IMR-90 (cell line): ENCODE measurements around the gene RPL39. TPM values are rescaled to one million over a fixed set of nuclear protein-coding genes. Genes with fewer than 3 reads are reported as not detected.

Source experiments
- ATAC-seq: fragments of 200-7000 bp; cut with Tn5 transposase; 2 replicates; pipeline ENCODE4 v1.9.1; 2020; ENCODE audit warnings: low read depth, mild to moderate bottlenecking, moderate library complexity
- BruUV-seq: library from RNA; stranded (reverse); fragments of 400-500 nt; replicated peaks from 2 replicates; lab custom pipeline; 2021; lab: Mats Ljungman, UMichigan
- CTCF ChIA-PET: fragments of 300-600 bp; formaldehyde crosslinking; extraction: SDS; loops from one replicate; lab custom pipeline; 2021; ENCODE audit warnings: antibody characterized with exemption; lab: Yijun Ruan, JAX
- POLR2A ChIA-PET: fragments of 300-600 bp; sonication (Branson Sonifier 250); formaldehyde crosslinking; loops from one replicate; lab custom pipeline; 2022; ENCODE audit warnings: antibody characterized with exemption; ENCODE audit not compliant: unreplicated experiment; lab: Charles Lee
- DNase-seq: peaks from one replicate; pipeline ENCODE4 v3.0.0; 2013
- H2AFZ ChIP-seq: replicated peaks from 2 replicates; pipeline ENCODE3; 2013; ENCODE audit warnings: low read length, mild to moderate bottlenecking; ENCODE audit not compliant: poor library complexity
- H2AK5ac ChIP-seq: 2 replicates; pipeline ENCODE4 v1.6.1; 2013; ENCODE audit warnings: low read depth, low read length, inconsistent platforms
- H2AK9ac ChIP-seq: replicated peaks from 2 replicates; pipeline ENCODE3; 2013; ENCODE audit warnings: mild to moderate bottlenecking, low read depth, low read length, moderate library complexity; ENCODE audit not compliant: poor library complexity
- H2BK120ac ChIP-seq: 2 replicates; pipeline ENCODE4 v1.6.1; 2013; ENCODE audit warnings: low read depth, low read length, inconsistent platforms
- H2BK15ac ChIP-seq: 3 replicates; pipeline ENCODE4 v1.6.1; 2013; ENCODE audit warnings: low read depth, low read length, inconsistent platforms
- H2BK20ac ChIP-seq: 2 replicates; pipeline ENCODE4 v1.6.1; 2013; ENCODE audit warnings: low read depth, mild to moderate bottlenecking, inconsistent platforms, low read length, moderate library complexity
- H2BK5ac ChIP-seq: 2 replicates; pipeline ENCODE4 v1.6.1; 2013; ENCODE audit warnings: mild to moderate bottlenecking, low read depth, low read length, inconsistent platforms; ENCODE audit not compliant: poor library complexity, severe bottlenecking
- H3K14ac ChIP-seq: replicated peaks from 2 replicates; pipeline ENCODE4 v1.6.1; 2013; ENCODE audit warnings: low read depth, low read length, inconsistent platforms
- H3K18ac ChIP-seq: 2 replicates; pipeline ENCODE4 v1.6.1; 2013; ENCODE audit warnings: low read depth, low read length, control low read depth
- H3K23ac ChIP-seq: 2 replicates; pipeline ENCODE4 v1.6.1; 2013; ENCODE audit warnings: low read depth, low read length, inconsistent platforms
- H3K27ac ChIP-seq: 2 replicates; pipeline ENCODE4 v1.5.1; 2013; ENCODE audit warnings: mild to moderate bottlenecking, control low read depth, low read length; ENCODE audit not compliant: insufficient read depth
- H3K27me3 ChIP-seq: 2 replicates; pipeline ENCODE4 v1.6.1; 2013; ENCODE audit warnings: low read length; ENCODE audit not compliant: control insufficient read depth, insufficient read depth
- H3K36me3 ChIP-seq: 2 replicates; pipeline ENCODE4 v1.6.1; 2013; ENCODE audit warnings: low read length, mixed read lengths; ENCODE audit not compliant: control insufficient read depth, insufficient read depth
- H3K4ac ChIP-seq: 2 replicates; pipeline ENCODE4 v1.6.1; 2013; ENCODE audit warnings: low read depth, low read length, inconsistent platforms
- H3K4me1 ChIP-seq: 2 replicates; pipeline ENCODE4 v1.6.1; 2013; ENCODE audit warnings: low read length, mixed read lengths; ENCODE audit not compliant: control insufficient read depth, insufficient read depth
- H3K4me2 ChIP-seq: 2 replicates; pipeline ENCODE4 v1.6.1; 2013; ENCODE audit warnings: low read depth, mild to moderate bottlenecking, control low read depth, low read length, moderate library complexity
- H3K4me3 ChIP-seq: 2 replicates; pipeline ENCODE4 v1.5.1; 2013; ENCODE audit warnings: low read depth, mild to moderate bottlenecking, control low read depth, low read length, moderate library complexity; ENCODE audit not compliant: insufficient read depth
- H3K56ac ChIP-seq: 2 replicates; pipeline ENCODE4 v1.6.1; 2013; ENCODE audit warnings: low read length, inconsistent platforms; ENCODE audit not compliant: insufficient read depth; ENCODE audit errors: extremely low read depth
- H3K79me1 ChIP-seq, 2 experiments: 2 replicates each; pipeline ENCODE4 v1.6.1; 2013; ENCODE audit warnings: low read length in 2 of 2, inconsistent platforms in 1 of 2, low read depth in 1 of 2
- H3K9ac ChIP-seq: 2 replicates; pipeline ENCODE4 v1.6.1; 2013; ENCODE audit warnings: low read depth, low read length, control low read depth
- H3K9me1 ChIP-seq: 2 replicates; pipeline ENCODE4 v1.6.1; 2013; ENCODE audit warnings: low read length, inconsistent platforms; ENCODE audit not compliant: insufficient read depth
- H3K9me3 ChIP-seq: 2 replicates; pipeline ENCODE4 v1.6.1; 2013; ENCODE audit warnings: low read length; ENCODE audit not compliant: control insufficient read depth, insufficient read depth
- H4K20me1 ChIP-seq: 2 replicates; pipeline ENCODE4 v1.6.1; 2013; ENCODE audit warnings: low read length, inconsistent platforms; ENCODE audit not compliant: insufficient read depth
- H4K5ac ChIP-seq: 2 replicates; pipeline ENCODE4 v1.6.1; 2013; ENCODE audit warnings: mild to moderate bottlenecking, low read depth, low read length, control low read depth
- H4K8ac ChIP-seq, 2 experiments: 2 replicates each; pipeline ENCODE4 v1.6.1; 2013; ENCODE audit warnings: low read depth in 2 of 2, low read length in 2 of 2, control low read depth in 1 of 2, inconsistent platforms in 1 of 2
- H4K91ac ChIP-seq: 2 replicates; pipeline ENCODE4 v1.6.1; 2013; ENCODE audit warnings: low read depth, low read length, inconsistent platforms; ENCODE audit not compliant: insufficient read depth
- BHLHE40 ChIP-seq: fragments of 150-350 bp; IDR thresholded peaks from 2 replicates; pipeline ENCODE4 v1.6.1; 2016; ENCODE audit warnings: mild to moderate bottlenecking, low read depth, low read length
- CHD1 ChIP-seq: IDR thresholded peaks from 2 replicates; pipeline ENCODE4 v1.6.1; 2012; ENCODE audit warnings: low read depth, low read length, improper control_type of control experiment
- CTCF ChIP-seq: conservative IDR thresholded peaks from 2 replicates; pipeline ENCODE4 v1.5.1; 2012; ENCODE audit warnings: mild to moderate bottlenecking, low read depth, low read length, improper control_type of control experiment
- FOS ChIP-seq: fragments of 150-350 bp; IDR thresholded peaks from 2 replicates; pipeline ENCODE4 v1.6.1; 2016; ENCODE audit warnings: low read depth, low read length
- MAFK ChIP-seq: IDR thresholded peaks from 2 replicates; pipeline ENCODE4 v1.6.1; 2012; ENCODE audit warnings: low read depth, low read length, improper control_type of control experiment
- MAZ ChIP-seq: IDR thresholded peaks from 2 replicates; pipeline ENCODE4 v1.6.1; 2012; ENCODE audit warnings: low read depth, mild to moderate bottlenecking, low read length, improper control_type of control experiment, moderate library complexity, borderline replicate concordance
- NFE2L2 ChIP-seq: fragments of 150-350 bp; IDR thresholded peaks from 2 replicates; pipeline ENCODE4 v1.6.1; 2016; ENCODE audit warnings: low read depth, mild to moderate bottlenecking, low read length
- SMC3 ChIP-seq: fragments of 150-350 bp; IDR thresholded peaks from 2 replicates; pipeline ENCODE4 v1.6.1; 2016; ENCODE audit warnings: low read depth, mild to moderate bottlenecking, antibody characterized with exemption, low read length, moderate library complexity
- USF2 ChIP-seq: fragments of 150-350 bp; IDR thresholded peaks from 2 replicates; pipeline ENCODE4 v1.6.1; 2017; ENCODE audit warnings: mild to moderate bottlenecking, antibody characterized with exemption, low read length, low read depth
- WGBS, 2 experiments: methylation state at CpG; one replicate each; pipeline versions ENCODE4 v1.1.5 to v1.1.7; 2013; ENCODE audit warnings: missing lambda C conversion rate in 2 of 2; ENCODE audit not compliant: insufficient read length in 1 of 2; ENCODE audit errors: extremely low coverage in 2 of 2; 5-methylcytosine and 5-hydroxymethylcytosine counted together
- dilution Hi-C: fragments of 300-500 bp; cut with HindIII; formaldehyde crosslinking; loops from one replicate; pipeline ENCODE4 v1.14.3; 2018; ENCODE audit warnings: low sequenced_read_pairs; ENCODE audit not compliant: unreplicated experiment
- in situ Hi-C: fragments of 300-500 bp; cut with MboI; formaldehyde crosslinking; loops from 3 replicates; pipeline ENCODE4 v1.14.3; 2019; ENCODE audit warnings: low sequenced_read_pairs, inconsistent platforms, mixed read lengths
- intact Hi-C: fragments of 100-400 bp; cut with micrococcal nuclease; formaldehyde crosslinking; loops from 2 replicates; pipeline ENCODE4 v1.10.0; 2022
- polyA plus RNA-seq, 3 experiments: library from polyadenylated mRNA; depleted of rRNA; stranded (reverse); fragments of >200 nt; gene quantifications; 2 replicates each; pipeline ENCODE4 v1.2.3, GENCODE V29; 2012; ENCODE audit warnings: low replicate concordance in 1 of 3
- total RNA-seq: library from RNA; depleted of rRNA; stranded (reverse); fragments of >200 nt; gene quantifications from 2 replicates; pipeline ENCODE4 v1.2.3, GENCODE V29; 2012

Gene RPL39
- total and polyA plus RNA-seq, 2 of the 4 experiments (the other 2 are of a cell fraction) = 681 to 2,357 TPM

- intact Hi-C loops (loop anchor here (10.0 kb wide), 1 partner anchor 62 kb away; the partner anchor contains the start of gene SEPTIN6), in situ Hi-C loops (no loop called here), dilution Hi-C loops (no loop called here)
- H2AK5ac ChIP-seq = no peak overlapping the region
- H4K5ac ChIP-seq = no peak overlapping the region
- CTCF ChIA-PET = interaction anchor here (1.4 kb wide), 1 partner anchor 147 kb away, joined by 4 read pairs; no protein-coding TSS in a partner anchor
- H3K79me1 ChIP-seq = no peaks in the 10 kb centered on the region
- H3K14ac ChIP-seq = no peak overlapping the region
- TF ChIP-seq FOS = no peak
- TF ChIP-seq NFE2L2 = no peak
- no peak for TF ChIP-seq MAZ
- TF ChIP-seq BHLHE40 = no peak
- no peak for TF ChIP-seq CHD1
- no peak for TF ChIP-seq USF2
- TF ChIP-seq CTCF = no peak
- no peak for TF ChIP-seq MAFK
- TF ChIP-seq SMC3 = no peak
- no peak overlapping the region for H3K4me2 ChIP-seq
- WGBS, 2 experiments = 50% methylated on average over 1 of the region's 10 CpGs; no CpG with 5 or more reads in 1 of the 2 experiments
- H3K9me1 ChIP-seq = no peaks in the 10 kb centered on the region
- no peak overlapping the region for H2AK9ac ChIP-seq
- POLR2A ChIA-PET = no interaction called here
- H3K4me3 ChIP-seq = no peak overlapping the region
- no peak overlapping the region for H2AFZ ChIP-seq
- no peaks in the 10 kb centered on the region for H3K27me3 ChIP-seq
- BruUV-seq = no TSS peak
- no peak overlapping the region for H2BK120ac ChIP-seq
- H3K18ac ChIP-seq = no peak overlapping the region
- H4K20me1 ChIP-seq = no peaks in the 10 kb centered on the region
- H4K91ac ChIP-seq = peak overlapping the region; percentile 1; the same call in 1 of the 2 replicates
- H2BK20ac ChIP-seq = no peak overlapping the region
- no peak overlapping the region for H2BK15ac ChIP-seq
- H2BK5ac ChIP-seq = no peak overlapping the region
- no peak overlapping the region for H3K27ac ChIP-seq
- no peak overlapping the region for H3K23ac ChIP-seq
- H3K36me3 ChIP-seq = no peaks in the 10 kb centered on the region
- H3K9ac ChIP-seq = no peak overlapping the region
- no peaks in the 10 kb centered on the region for H3K9me3 ChIP-seq
- DNase-seq (no peak), ATAC-seq (no peak)
- H3K4me1 ChIP-seq = peaks cover 3% of the 10 kb centered on the region
- no peak overlapping the region for H4K8ac ChIP-seq
- H3K56ac ChIP-seq = no peak overlapping the region
- H3K4ac ChIP-seq = no peak overlapping the region
Measured at GRCh38 chrX:119756926-119757635, 34.3 kb downstream of the RPL39 start.
